K562 (cell line): ENCODE data around the gene AIG1.

Experiments used
- HDAC2 ChIP-seq: fragments of 450-650 bp; IDR thresholded peaks from 2 replicates; pipeline ENCODE4 v1.6.1; 2016; ENCODE audit warnings: mild to moderate bottlenecking
- MAX ChIP-seq: sonication (generic); formaldehyde crosslinking; IDR thresholded peaks from 2 replicates; pipeline ENCODE4 v1.9.0; 2022; ENCODE audit warnings: mild to moderate bottlenecking, missing genetic modification reagents
- NFRKB ChIP-seq: fragments of 450-650 bp; IDR thresholded peaks from 2 replicates; pipeline ENCODE4 v1.6.1; 2016; ENCODE audit warnings: low read depth
- PHTF2 ChIP-seq: fragments of 250-450 bp; sonication (Bioruptor Pico); IDR thresholded peaks from 2 replicates; pipeline ENCODE4 v1.5.0; 2021; ENCODE audit warnings: mild to moderate bottlenecking
- RAD51 ChIP-seq: fragments of 450-650 bp; IDR thresholded peaks from 2 replicates; pipeline ENCODE4 v1.7.1; 2016; ENCODE audit warnings: low read depth, mild to moderate bottlenecking, borderline replicate concordance
- SIRT6 ChIP-seq: IDR thresholded peaks from one replicate; pipeline ENCODE4 v1.6.1; 2012; ENCODE audit warnings: low read depth, mild to moderate bottlenecking, control low read depth, inconsistent platforms, low read length, moderate library complexity
- SMC3 ChIP-seq: conservative IDR thresholded peaks from 2 replicates; pipeline ENCODE4 v1.6.1; 2011; ENCODE audit warnings: low read depth, low read length, improper control_type of control experiment; ENCODE audit not compliant: insufficient read depth
- ZBTB8A ChIP-seq: fragments of 450-650 bp; IDR thresholded peaks from 2 replicates; pipeline ENCODE4 v1.6.1; 2018; ENCODE audit warnings: mild to moderate bottlenecking, moderate library complexity; ENCODE audit not compliant: partially characterized antibody

DNA sequence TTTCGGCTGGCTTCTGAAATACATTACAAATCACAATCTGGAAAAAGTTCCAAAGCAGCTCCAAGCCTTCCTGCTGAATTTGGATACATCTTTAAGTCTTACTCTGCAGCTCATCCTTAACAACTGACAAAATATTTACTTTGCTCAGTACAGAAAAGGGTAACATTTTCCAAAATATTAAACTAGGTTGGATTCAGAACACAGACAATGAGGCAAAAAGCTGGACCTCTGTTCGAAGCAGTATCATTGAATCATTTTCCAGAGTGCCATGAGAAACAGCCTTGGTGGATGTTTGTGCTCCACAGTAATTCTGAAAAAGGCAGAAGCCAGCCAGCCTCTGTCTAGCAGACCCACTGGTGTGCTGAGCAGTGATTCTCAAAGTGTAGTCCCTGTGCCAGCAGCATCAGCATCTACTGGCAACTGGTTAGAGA is 162.1 kb downstream of the AIG1 start:
- TF ChIP-seq NFRKB (no peak), SMC3 (no peak), MAX (CRISPR knock-in tag) (no peak), SIRT6 (no peak), RAD51 (no peak), ZBTB8A (no peak), PHTF2 (CRISPR knock-in tag) (no peak), HDAC2 (no peak)
